ENCODE measurements around the gene PRKCZ. TPM values are rescaled to one million over a fixed set of nuclear protein-coding genes. Genes with fewer than 3 reads are reported as not detected.
A peak's percentile ranks its signal among the peaks of the same experiment; 100 is the strongest.

The PRKCZ gene
- total and polyA plus RNA-seq, 9 of the 15 experiments (the other 6 are each of a cell fraction or from before 2014, with no cell fraction given) = 0.07 to 3.1 (median 1.3) TPM

DNA sequence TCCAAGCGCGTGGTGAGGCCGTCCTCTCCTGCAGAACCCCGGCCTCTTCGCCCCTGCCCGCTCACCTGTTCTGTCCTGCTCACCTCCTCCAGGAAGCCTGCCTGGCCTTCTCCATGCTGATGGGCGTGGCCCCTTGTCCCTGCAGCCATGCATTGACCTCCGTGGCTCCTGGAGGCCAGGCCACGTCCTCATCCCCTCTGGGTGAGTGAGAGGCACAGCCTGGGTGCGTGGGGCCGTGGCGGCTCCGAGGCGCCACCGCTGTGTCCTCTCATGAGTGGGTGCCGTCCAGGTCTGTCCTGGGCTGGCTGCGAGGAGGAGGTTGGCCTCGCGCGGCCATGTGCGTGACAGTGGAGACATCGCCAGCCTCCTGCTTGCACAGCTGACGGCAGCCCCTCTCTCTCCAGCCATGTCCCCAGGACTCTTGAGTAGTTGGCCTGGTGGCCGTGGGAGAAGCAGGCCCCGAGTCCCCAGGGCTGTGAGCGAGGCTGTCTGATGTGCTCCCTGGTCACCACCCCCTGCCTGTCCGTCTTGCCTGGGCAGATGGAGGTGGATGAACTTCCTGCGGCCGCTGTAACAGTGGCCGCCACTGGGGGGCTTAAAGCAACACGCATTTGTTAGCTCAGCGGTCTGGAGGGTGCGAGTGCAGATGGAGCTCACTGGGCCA is 58.1 kb downstream of the PRKCZ start (continued):
- TF ChIP-seq NR1H2 (CRISPR knock-in tag; IDR thresholded peaks at IDR 0.05) (no peak), TRIM24 (IDR thresholded peaks at IDR 0.05) (no peak), ZBTB1 (CRISPR knock-in tag; IDR thresholded peaks at IDR 0.05; ENCODE audit: borderline replicate concordance, low read depth) (no peak), TEAD2 (tag; IDR thresholded peaks at IDR 0.05) (no peak), CEBPB (tag; IDR thresholded peaks at IDR 0.05) (no peak), NEUROD1 (IDR thresholded peaks at IDR 0.05; ENCODE audit: borderline replicate concordance, low read depth, low read length, partially characterized antibody) (no peak), THRAP3 (IDR thresholded peaks at IDR 0.05; ENCODE audit: borderline replicate concordance) (no peak), NONO (IDR thresholded peaks at IDR 0.05; ENCODE audit: low read depth in 2 of 2, low read length in 1 of 2) (no peak), SMC3 (conservative IDR thresholded peaks at IDR 0.05; ENCODE audit: insufficient read depth, low read depth, low read length) (peak; percentile 57), ZBTB17 (CRISPR knock-in tag; IDR thresholded peaks at IDR 0.05) (no peak), SIX5 (IDR thresholded peaks at IDR 0.05; ENCODE audit: borderline replicate concordance in 1 of 2, insufficient read depth in 1 of 2, low read depth in 1 of 2, low read length in 2 of 2) (no peak), SMARCA5 (IDR thresholded peaks at IDR 0.05) (peak; percentile 52; the same call in 1 of the 2 replicates), HMG20B (CRISPR knock-in tag; IDR thresholded peaks at IDR 0.05) (no peak), NUFIP1 (IDR thresholded peaks at IDR 0.05; ENCODE audit: partially characterized antibody) (no peak), ZNF134 (CRISPR knock-in tag; conservative IDR thresholded peaks at IDR 0.05) (no peak), ZNF280B (CRISPR knock-in tag; IDR thresholded peaks at IDR 0.05) (no peak), ZNF589 (CRISPR knock-in tag; IDR thresholded peaks at IDR 0.05; ENCODE audit: low read depth) (no peak), USF2 (CRISPR knock-in tag; IDR thresholded peaks at IDR 0.05) (no peak), POLR2B (IDR thresholded peaks at IDR 0.05; ENCODE audit: low read depth, partially characterized antibody) (no peak), HNRNPUL1 (IDR thresholded peaks at IDR 0.05; ENCODE audit: low read length) (no peak), ZFP30 (CRISPR knock-in tag; IDR thresholded peaks at IDR 0.05; ENCODE audit: borderline replicate concordance) (no peak), CTBP1 (IDR thresholded peaks at IDR 0.05; ENCODE audit: borderline replicate concordance) (no peak), POLR2A (conservative IDR thresholded peaks at IDR 0.05) (no peak), RBFOX2 (IDR thresholded peaks at IDR 0.05; ENCODE audit: low read depth, low read length) (0 out of 2 replicates have a peak, but pooled peaks have one; percentile 26), ZNF699 (CRISPR knock-in tag; IDR thresholded peaks at IDR 0.05; ENCODE audit: insufficient replicate concordance) (no peak), SMAD3 (CRISPR knock-in tag; conservative IDR thresholded peaks at IDR 0.05) (no peak), ELF4 (CRISPR knock-in tag; IDR thresholded peaks at IDR 0.05) (no peak)
- TF ChIP-seq, protein P1, sequence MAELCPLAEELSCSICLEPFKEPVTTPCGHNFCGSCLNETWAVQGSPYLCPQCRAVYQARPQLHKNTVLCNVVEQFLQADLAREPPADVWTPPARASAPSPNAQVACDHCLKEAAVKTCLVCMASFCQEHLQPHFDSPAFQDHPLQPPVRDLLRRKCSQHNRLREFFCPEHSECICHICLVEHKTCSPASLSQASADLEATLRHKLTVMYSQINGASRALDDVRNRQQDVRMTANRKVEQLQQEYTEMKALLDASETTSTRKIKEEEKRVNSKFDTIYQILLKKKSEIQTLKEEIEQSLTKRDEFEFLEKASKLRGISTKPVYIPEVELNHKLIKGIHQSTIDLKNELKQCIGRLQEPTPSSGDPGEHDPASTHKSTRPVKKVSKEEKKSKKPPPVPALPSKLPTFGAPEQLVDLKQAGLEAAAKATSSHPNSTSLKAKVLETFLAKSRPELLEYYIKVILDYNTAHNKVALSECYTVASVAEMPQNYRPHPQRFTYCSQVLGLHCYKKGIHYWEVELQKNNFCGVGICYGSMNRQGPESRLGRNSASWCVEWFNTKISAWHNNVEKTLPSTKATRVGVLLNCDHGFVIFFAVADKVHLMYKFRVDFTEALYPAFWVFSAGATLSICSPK (IDR thresholded peaks at IDR 0.05; ENCODE audit: borderline replicate concordance) = no peak
